KG1 (cell line): ENCODE results near the gene CTNND2.

Source experiments
- DNase-seq: peaks from one replicate; lab custom pipeline; 2025; lab: John Stamatoyannopoulos, UW

The CTNND2 gene

GRCh38 chr5:11171236-11171635, 733.0 kb downstream of the CTNND2 start:
- no peak for DNase-seq

DNA sequence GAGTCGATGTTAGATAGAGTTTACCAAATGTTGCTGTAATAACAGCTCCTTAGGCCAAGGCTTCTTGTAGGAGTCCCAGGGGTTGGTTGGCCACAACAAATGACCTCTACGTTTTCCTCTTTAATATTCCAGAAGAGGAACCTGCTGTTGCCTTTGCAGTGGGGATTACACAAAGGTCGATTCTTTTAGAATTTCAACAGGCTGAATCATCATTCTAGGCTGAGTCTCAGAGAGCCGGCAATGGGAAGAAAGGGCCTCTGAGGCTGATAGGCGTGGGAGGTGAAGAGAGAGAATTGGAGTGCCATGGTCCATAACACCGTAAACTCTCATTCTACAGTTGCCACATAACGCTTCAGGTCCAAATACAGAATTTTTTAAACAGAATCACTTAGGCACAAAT, 737.3 kb downstream of the CTNND2 start:
- DNase-seq = no peak

DNA sequence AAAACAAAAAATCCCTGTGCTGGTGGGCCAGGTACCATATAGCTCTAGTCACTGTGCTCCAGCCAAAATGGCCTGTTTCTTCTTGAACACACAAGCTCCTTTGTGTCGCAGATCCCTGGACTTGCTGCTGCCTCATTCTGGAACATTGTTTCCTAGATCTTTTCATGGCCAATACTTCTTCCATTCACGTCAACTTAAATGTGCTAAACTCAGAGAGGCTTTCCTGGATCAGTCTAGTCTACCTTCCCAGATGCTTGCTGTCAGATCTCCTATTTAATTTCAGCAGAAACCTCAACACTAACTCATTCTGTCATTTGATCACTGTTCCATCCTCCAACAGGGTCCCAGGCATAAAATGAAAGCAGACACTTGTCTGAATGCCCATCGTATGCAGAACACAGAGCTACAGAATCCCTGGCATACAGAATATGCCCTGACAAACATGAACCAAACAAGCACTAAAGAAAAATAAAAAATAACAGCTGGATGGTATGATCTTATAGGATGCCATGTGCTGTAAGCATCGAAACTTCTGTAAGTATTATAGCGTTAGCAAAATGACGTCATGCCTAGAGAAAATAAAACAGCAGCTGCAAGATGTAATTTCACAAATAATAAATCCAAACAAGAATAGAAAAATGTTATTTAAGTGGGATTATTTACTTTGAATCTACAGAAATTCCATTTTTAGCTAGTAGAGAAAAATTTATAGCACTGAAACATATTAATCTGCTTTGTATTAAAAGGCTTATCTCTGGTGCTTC, 739.5 kb downstream of the CTNND2 start:
- no peak for DNase-seq

DNA sequence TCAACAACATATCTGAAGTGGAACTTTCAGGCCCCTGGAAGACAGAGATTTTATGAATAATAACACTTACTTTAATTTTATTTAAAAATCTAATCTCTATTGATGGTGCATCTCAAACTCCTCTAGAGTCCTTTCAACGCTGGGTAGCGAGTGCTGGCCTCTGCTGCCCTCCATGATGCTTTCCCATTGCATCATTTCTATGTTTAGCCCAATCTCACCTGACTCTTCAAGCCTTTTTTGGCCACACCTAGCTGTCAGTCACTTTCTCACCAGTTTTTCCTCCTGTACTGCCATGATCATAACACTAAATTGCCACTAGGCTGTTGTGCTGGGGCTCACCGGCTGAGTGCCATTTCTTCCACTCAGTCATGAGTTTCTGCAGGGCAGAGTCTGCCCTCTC, 747.1 kb downstream of the CTNND2 start:
- no peak for DNase-seq

DNA sequence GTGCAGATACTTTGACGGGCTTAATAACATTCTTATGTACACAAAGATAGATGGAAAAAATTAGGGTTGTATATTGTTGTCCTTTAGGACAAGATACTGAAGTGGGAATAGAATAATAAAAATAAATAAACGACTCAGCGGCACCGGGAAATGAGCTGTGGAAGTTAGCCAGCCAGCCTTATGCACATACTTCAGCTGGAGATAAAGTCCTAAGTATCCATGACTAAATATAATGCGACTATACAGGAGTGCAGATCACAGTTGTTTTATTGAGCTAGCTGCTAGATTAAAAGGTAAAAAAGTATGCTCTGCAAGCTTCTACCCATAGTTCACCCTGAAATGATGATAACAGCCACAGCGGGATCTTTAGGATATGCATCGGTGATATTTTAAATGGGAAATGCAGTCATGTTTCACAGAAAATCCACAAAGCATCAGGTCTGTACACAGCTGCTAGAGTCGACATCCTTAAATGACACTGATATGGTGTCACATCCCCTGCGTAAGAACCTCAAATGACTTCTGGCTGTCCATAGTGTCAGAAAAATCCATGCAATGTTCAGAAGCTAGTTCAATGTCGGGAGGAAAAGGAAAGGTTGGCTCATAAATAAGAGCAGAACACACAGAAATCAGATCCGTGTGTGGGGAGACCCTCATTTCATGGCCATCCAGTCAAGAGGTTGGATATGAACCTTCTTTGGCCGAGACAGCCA, 750.4 kb downstream of the CTNND2 start:
- no peak for DNase-seq

- no peak for DNase-seq
Measured at GRCh38 chr5:11152368-11152767, 751.9 kb downstream of the CTNND2 start.

- DNase-seq = no peak
Measured at GRCh38 chr5:11150976-11151375, 753.3 kb downstream of the CTNND2 start.

DNA sequence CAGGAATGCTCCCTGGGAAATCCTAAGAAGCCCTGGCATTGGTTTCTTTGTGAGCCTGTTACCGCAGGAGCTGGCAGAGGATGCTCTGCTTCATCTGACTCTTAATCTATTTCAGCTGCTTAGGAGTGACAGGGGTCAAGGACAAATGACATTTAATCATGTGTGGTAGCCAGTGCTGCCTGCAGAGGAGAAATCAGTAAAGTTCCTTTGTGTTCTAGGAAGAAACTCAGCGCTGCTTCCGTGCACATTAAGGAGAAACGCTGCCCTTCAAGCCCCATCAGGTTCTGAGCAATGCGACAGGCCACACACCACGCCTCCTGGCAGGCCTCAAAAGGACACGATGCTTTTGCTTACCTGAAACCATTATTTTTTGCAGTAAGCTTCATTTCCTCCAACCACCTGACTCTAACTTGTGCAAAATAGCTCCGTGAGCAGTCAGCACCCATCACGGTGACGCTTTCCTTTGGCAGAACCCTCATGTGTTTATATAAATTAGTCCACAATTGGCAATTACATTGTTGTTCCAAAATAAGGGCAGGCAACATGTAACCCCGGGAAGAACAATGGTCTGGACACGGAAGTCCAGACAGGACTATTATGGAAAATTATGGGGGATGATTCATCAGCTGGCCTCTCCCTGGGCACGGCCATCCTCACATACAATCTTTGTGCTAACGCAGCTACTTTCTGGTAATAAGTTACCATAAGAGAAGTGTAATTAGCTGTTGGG, 755.3 kb downstream of the CTNND2 start:
- DNase-seq = no peak

DNA sequence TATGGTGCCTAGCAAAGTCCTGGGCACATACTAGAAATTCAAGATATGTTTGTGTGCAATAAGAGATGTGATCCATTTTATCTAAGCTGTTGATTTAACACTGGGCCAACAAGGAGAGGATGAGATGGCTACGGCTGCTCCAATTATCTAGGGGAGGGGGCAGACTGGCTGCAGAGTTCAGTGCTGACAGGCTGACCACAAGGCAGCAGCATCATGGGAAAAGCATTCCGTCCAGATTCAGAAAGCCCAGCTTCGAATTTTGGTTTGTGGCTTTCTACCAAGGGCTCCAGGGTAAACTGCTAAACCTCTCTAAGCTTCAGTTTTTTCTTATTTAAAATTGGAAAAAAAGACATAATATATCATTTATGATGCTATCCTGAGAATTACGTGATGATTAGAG, 758.1 kb downstream of the CTNND2 start:
- no peak for DNase-seq

DNA sequence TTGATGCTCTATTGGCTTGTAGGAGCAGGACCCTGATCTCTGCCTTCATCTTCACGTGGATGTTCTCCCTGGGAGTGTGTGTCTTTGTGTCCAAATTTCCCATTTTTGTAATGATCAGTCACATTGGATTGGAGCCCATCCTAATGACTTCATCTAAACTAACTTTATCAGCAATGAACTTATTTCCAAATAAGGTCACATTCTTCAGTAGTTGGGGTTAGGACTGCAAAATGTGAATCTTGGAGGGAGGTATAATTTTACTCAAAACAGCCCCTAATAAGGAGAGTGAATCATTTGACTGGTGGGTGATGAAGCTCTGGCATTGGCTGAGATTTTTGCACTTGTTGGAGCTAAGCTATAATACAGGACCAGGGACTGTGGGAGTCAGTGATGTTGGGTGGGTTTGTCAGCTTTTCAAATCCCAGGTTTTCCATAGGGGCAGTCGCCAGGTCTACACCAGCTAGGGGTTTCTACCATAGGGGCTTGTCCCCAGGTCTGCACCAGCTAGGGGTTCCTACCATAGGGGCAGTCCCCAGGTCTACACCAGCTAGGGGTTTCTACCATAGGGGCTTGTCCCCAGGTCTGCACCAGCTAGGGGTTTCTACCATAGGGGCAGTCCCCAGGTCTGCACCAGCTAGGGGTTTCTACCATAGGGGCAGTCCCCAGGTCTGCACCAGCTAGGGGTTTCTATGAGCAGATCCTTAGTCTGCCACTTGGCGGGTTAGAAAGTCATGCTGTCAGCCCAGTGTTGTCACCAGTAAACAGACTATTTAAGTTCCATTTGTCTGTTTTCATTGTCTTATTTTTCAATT, 760.6 kb downstream of the CTNND2 start:
- DNase-seq = no peak

GRCh38 chr5:11139217-11139865, 764.9 kb downstream of the CTNND2 start:
- no peak for DNase-seq

GRCh38 chr5:11130131-11130530, 774.1 kb downstream of the CTNND2 start:
- DNase-seq = no peak

DNA sequence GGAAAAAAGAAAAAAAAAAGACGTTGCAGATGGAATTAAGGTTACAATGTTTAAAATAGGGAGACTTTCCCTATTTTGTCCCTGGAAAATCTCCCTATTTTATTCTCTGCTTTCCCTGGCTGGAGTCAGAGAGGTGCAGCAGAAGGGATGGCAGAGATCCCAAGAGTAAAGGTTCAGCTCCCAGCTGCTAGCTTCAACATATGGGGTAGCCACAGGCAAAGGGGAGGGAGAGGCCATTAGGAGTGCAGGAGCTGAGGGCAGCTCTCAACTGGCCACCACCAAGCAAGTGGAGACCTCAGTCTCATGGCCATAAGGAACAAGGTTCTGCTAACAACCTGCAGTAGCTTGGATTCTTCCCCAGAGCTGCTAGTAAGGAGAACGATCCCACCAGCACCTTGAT, 776.2 kb downstream of the CTNND2 start:
- no peak for DNase-seq

- DNase-seq = no peak
Measured at GRCh38 chr5:11126844-11127243, 777.4 kb downstream of the CTNND2 start.

- no peak for DNase-seq
Measured at GRCh38 chr5:11121885-11122284, 782.4 kb downstream of the CTNND2 start.

- no peak for DNase-seq
Measured at GRCh38 chr5:11110128-11110527, 794.1 kb downstream of the CTNND2 start.

GRCh38 chr5:11105696-11106095, 798.5 kb downstream of the CTNND2 start:
- no peak for DNase-seq

DNA sequence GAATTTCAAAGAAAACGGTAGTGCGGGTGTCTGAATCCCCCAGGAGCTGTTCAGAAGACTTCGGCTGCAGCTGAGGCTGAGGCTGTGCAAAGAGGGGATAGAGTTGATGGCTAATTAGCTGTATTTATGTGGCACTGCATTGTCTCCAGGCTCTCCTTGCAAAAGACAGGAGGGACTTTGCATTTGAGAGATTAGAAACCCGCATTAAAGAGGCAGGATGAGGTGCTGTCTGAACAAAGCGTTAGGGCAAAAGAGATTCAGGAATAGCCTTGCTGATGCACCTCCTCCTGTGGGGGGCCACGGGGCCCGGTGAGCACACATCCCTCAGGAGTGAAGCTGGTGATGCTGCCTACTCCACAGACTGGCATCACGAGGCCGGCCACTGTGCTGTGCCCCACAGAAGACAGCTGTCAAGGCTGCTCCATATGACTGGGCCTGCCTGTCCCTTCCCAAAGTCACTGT, 799.6 kb downstream of the CTNND2 start:
- no peak for DNase-seq

DNA sequence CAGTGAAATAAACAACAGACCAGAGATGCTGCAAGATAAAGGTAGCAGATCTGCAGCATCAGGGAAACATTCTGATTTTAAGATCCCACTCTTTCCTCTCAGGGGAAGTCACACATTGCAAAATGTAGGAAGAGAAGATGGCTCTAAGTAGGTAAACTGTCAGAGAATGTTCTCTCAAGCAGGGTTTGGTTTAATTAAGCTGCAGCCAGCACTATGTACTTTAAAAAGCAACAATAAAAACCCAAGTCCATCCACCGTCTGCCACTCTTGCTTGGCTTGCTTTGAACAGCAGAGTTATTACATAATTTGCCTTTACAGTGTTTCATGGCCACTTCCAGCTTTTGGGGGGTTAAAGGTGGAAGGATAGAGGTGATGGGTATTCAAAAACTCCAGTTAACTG, 800.0 kb downstream of the CTNND2 start:
- no peak for DNase-seq

DNA sequence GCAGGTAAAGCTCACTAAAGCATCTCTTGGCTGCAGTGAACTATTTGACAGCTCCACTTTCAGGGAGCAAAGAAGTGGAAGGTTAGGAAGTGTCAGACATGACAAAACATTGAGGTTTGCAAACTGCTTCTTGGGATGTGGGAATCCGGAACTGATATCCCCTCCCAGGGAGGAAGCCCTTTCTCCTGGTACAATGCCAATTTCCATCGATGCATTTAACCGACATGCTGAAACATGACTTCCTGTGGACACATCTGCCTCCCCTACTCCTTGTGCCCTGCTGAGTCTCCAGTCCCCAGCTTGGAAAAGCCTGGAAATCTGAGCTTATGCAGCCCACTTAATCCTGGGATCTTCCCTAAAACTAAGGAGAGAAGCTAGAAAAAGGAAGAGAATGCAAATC, 820.1 kb downstream of the CTNND2 start:
- DNase-seq = no peak

- no peak for DNase-seq
Measured at GRCh38 chr5:11082404-11082945, 821.8 kb downstream of the CTNND2 start.
